ENCODE results near the gene KCTD14.
"Not testable (repeated sequence)": the region's sequence is repeated elsewhere in the genome, so short reads cannot be mapped to it uniquely, and the experiment has no call there.

KCTD14 gene

GRCh38 chr11:78019808-78020207, 3.3 kb downstream of the KCTD14 start:
- no peaks in the 10 kb centered on the region for H4K20me1 ChIP-seq
- no peaks in the 10 kb centered on the region for H3K36me3 ChIP-seq
- H3K27ac ChIP-seq = no peak overlapping the region
- no peaks in the 10 kb centered on the region for H3K4me1 ChIP-seq
- H3K27me3 ChIP-seq = no peaks in the 10 kb centered on the region
- no peak overlapping the region for H3K4me2 ChIP-seq
- H3K9me3 ChIP-seq (replicated peaks in 1 of 11) = no peaks in the 10 kb centered on the region
- TF ChIP-seq Cebpa-rat (IDR thresholded peaks at IDR 0.05) = no peak
- no peak overlapping the region for H3K9ac ChIP-seq
- H3K4me3 ChIP-seq = no peak overlapping the region

GRCh38 chr11:78015878-78016277, 7.2 kb downstream of the KCTD14 start:
- no peaks in the 10 kb centered on the region for H3K4me1 ChIP-seq
- H3K9ac ChIP-seq = no peak overlapping the region
- H3K27ac ChIP-seq = no peak overlapping the region
- no peak for TF ChIP-seq Cebpa-rat (IDR thresholded peaks at IDR 0.05)
- no peak overlapping the region for H3K4me2 ChIP-seq
- H4K20me1 ChIP-seq = no peaks in the 10 kb centered on the region
- no peaks in the 10 kb centered on the region for H3K27me3 ChIP-seq
- no peaks in the 10 kb centered on the region for H3K36me3 ChIP-seq
- no peak overlapping the region for H3K4me3 ChIP-seq
- H3K9me3 ChIP-seq (replicated peaks in 1 of 11) = no peaks in the 10 kb centered on the region

- H3K27me3 ChIP-seq; H3K27ac ChIP-seq; H3K9ac ChIP-seq; H3K4me1 ChIP-seq; H3K36me3 ChIP-seq; H3K4me2 ChIP-seq; H4K20me1 ChIP-seq; H3K9me3 ChIP-seq (replicated peaks in 1 of 11); H3K4me3 ChIP-seq: not testable (repeated sequence)
These were observed 8.0 kb downstream of the KCTD14 start for GRCh38 chr11:78014937-78015520.

- H3K27me3 ChIP-seq = no peaks in the 10 kb centered on the region
- TF ChIP-seq Cebpa-rat (IDR thresholded peaks at IDR 0.05) = no peak
- no peaks in the 10 kb centered on the region for H3K4me1 ChIP-seq
- H3K4me2 ChIP-seq = no peak overlapping the region
- H3K9me3 ChIP-seq (replicated peaks in 1 of 11) = no peaks in the 10 kb centered on the region
- H3K4me3 ChIP-seq = no peak overlapping the region
- no peak overlapping the region for H3K9ac ChIP-seq
- no peak overlapping the region for H3K27ac ChIP-seq
- no peaks in the 10 kb centered on the region for H4K20me1 ChIP-seq
- no peaks in the 10 kb centered on the region for H3K36me3 ChIP-seq
These were observed 11.8 kb downstream of the KCTD14 start for GRCh38 chr11:78011301-78011700.

GRCh38 chr11:78010755-78011154, 12.3 kb downstream of the KCTD14 start:
- H3K27me3 ChIP-seq = no peaks in the 10 kb centered on the region
- H3K36me3 ChIP-seq = no peaks in the 10 kb centered on the region
- no peak overlapping the region for H3K4me3 ChIP-seq
- TF ChIP-seq Cebpa-rat (IDR thresholded peaks at IDR 0.05) = no peak
- no peak overlapping the region for H3K9ac ChIP-seq
- H3K9me3 ChIP-seq (replicated peaks in 1 of 11) = no peaks in the 10 kb centered on the region
- H3K4me2 ChIP-seq = no peak overlapping the region
- H3K4me1 ChIP-seq = no peaks in the 10 kb centered on the region
- H3K27ac ChIP-seq = no peak overlapping the region
- no peaks in the 10 kb centered on the region for H4K20me1 ChIP-seq

GRCh38 chr11:78010304-78010703, 12.8 kb downstream of the KCTD14 start:
- Histone ChIP-seq H3K27me3 (no peaks in the 10 kb centered on the region), H3K4me1 (no peaks in the 10 kb centered on the region), H4K20me1 (no peaks in the 10 kb centered on the region), H3K36me3 (no peaks in the 10 kb centered on the region), H3K9ac (no peak overlapping the region), H3K4me3 (no peak overlapping the region), H3K4me2 (no peak overlapping the region), H3K27ac (no peak overlapping the region), H3K9me3 (replicated peaks in 1 of 11) (no peaks in the 10 kb centered on the region)
- TF ChIP-seq Cebpa-rat (IDR thresholded peaks at IDR 0.05) = no peak

- Histone ChIP-seq H3K27ac (no peak overlapping the region), H4K20me1 (no peaks in the 10 kb centered on the region), H3K4me3 (no peak overlapping the region), H3K4me1 (no peaks in the 10 kb centered on the region), H3K27me3 (no peaks in the 10 kb centered on the region), H3K36me3 (no peaks in the 10 kb centered on the region), H3K9me3 (replicated peaks in 1 of 11) (no peaks in the 10 kb centered on the region), H3K4me2 (no peak overlapping the region), H3K9ac (no peak overlapping the region)
- no peak for TF ChIP-seq Cebpa-rat (IDR thresholded peaks at IDR 0.05)
These were observed 14.0 kb downstream of the KCTD14 start for GRCh38 chr11:78009062-78009461.

GRCh38 chr11:78000193-78000592, 22.9 kb downstream of the KCTD14 start:
- no peaks in the 10 kb centered on the region for H4K20me1 ChIP-seq
- no peak overlapping the region for H3K4me3 ChIP-seq
- no peaks in the 10 kb centered on the region for H3K27me3 ChIP-seq
- no peak for TF ChIP-seq Cebpa-rat (IDR thresholded peaks at IDR 0.05)
- H3K4me2 ChIP-seq = no peak overlapping the region
- no peak overlapping the region for H3K9ac ChIP-seq
- no peaks in the 10 kb centered on the region for H3K36me3 ChIP-seq
- no peak overlapping the region for H3K27ac ChIP-seq
- peaks cover 3 to 8% (median 4%) of the 10 kb centered on the region in 10 experiments; a peak in 13 of 20 replicates for H3K4me1 ChIP-seq
- H3K9me3 ChIP-seq (replicated peaks in 1 of 11) = no peaks in the 10 kb centered on the region

- no peak overlapping the region for H3K9ac ChIP-seq
- H4K20me1 ChIP-seq = no peaks in the 10 kb centered on the region
- no peak for TF ChIP-seq Cebpa-rat (IDR thresholded peaks at IDR 0.05)
- H3K4me1 ChIP-seq = peaks cover 6 to 10% (median 6%) of the 10 kb centered on the region in 10 experiments; a peak in 13 of 20 replicates
- no peak overlapping the region for H3K4me3 ChIP-seq
- H3K27ac ChIP-seq = no peak overlapping the region
- H3K27me3 ChIP-seq = no peaks in the 10 kb centered on the region
- H3K4me2 ChIP-seq = no peak overlapping the region
- no peaks in the 10 kb centered on the region for H3K36me3 ChIP-seq
- H3K9me3 ChIP-seq (replicated peaks in 1 of 11) = no peaks in the 10 kb centered on the region
These were observed 23.5 kb downstream of the KCTD14 start for GRCh38 chr11:77999446-78000030.

Data from BLaER1 treated with 17β-estradiol and CSF1 and Interleukin-3, amounts not matched to agents 10 nM and 100 nM (cell line).